Measurements from ENCODE around the gene ZSCAN26.
A peak's percentile ranks its signal among the peaks of the same experiment; 100 is the strongest.

The ZSCAN26 gene

GRCh38 chr6:28224131-28225055, 42.5 kb upstream of the ZSCAN26 start:
- no peak for TF ChIP-seq HDGF (IDR thresholded peaks at IDR 0.05; ENCODE audit: borderline replicate concordance)
- DNase-seq (ENCODE audit: extremely low spot score): no peak
- ChIA-PET POLR2A (interaction anchor here (1.4 to 3.5 kb wide), 3 partner anchors 28 to 83 kb away, joined by 4 to 13 read pairs (median 9); partner anchors contain the start of genes ZKSCAN4 and ZKSCAN8), CTCF (interaction anchor here (1.4 kb wide), 1 partner anchor 132 kb away, joined by 3 read pairs; no protein-coding TSS in a partner anchor)

- TF ChIP-seq FOXK2 (IDR thresholded peaks at IDR 0.05): no peak
- no peak for TF ChIP-seq SP1 (IDR thresholded peaks at IDR 0.05)
- no peak for TF ChIP-seq SUZ12 (IDR thresholded peaks at IDR 0.05)
- peak; percentile 63 for TF ChIP-seq ELF4 (IDR thresholded peaks at IDR 0.05)
- TF ChIP-seq ARNT (IDR thresholded peaks at IDR 0.05): peak; percentile 68; the same call in 1 of the 2 replicates
- TF ChIP-seq HDGF (IDR thresholded peaks at IDR 0.05; ENCODE audit: borderline replicate concordance): no peak
- TF ChIP-seq LEF1 (IDR thresholded peaks at IDR 0.05; ENCODE audit: borderline replicate concordance): no peak
- peak; percentile 83 for TF ChIP-seq NFRKB (IDR thresholded peaks at IDR 0.05)
- peak; percentile 44 for TF ChIP-seq L3MBTL2 (conservative IDR thresholded peaks at IDR 0.05)
- TF ChIP-seq CTBP1 (IDR thresholded peaks at IDR 0.05; ENCODE audit: borderline replicate concordance): peak; percentile 56; the same call in 1 of the 2 replicates
- ChIA-PET POLR2A (interaction anchor here (0.6 to 3.5 kb wide), 6 partner anchors 23 to 110 kb away, joined by 3 to 13 read pairs (median 4); partner anchors contain the start of genes PGBD1, ZKSCAN4 and ZKSCAN8), CTCF (no interaction called here)
- peak; percentile 81 for DNase-seq (ENCODE audit: extremely low spot score)
Observed at GRCh38 chr6:28225056-28225834, 41.7 kb upstream of the ZSCAN26 start, which contains the start of gene ZSCAN9. TSS of gene ZSCAN9 (plus strand) at chr6:28225275. CDS start at chr6:28227085, 1,810 bp downstream.

GRCh38 chr6:28226460-28226859, 40.5 kb upstream of the ZSCAN26 start:
- POLR2A ChIA-PET: interaction anchor here (1.1 to 3.5 kb wide), 6 partner anchors 7 to 108 kb away, joined by 3 to 13 read pairs (median 5); partner anchors contain the start of genes PGBD1, ZKSCAN4 and ZKSCAN8
- CTCF ChIA-PET: no interaction called here
- DNase-seq (ENCODE audit: extremely low spot score): no peak
- no peak for TF ChIP-seq SUZ12 (IDR thresholded peaks at IDR 0.05)
- no peak for TF ChIP-seq FOXA1 (IDR thresholded peaks at IDR 0.05)
- TF ChIP-seq ELF4 (IDR thresholded peaks at IDR 0.05): no peak
- TF ChIP-seq TARDBP (IDR thresholded peaks at IDR 0.05): no peak
- TF ChIP-seq CTBP1 (IDR thresholded peaks at IDR 0.05; ENCODE audit: borderline replicate concordance): no peak
- no peak for TF ChIP-seq NFRKB (IDR thresholded peaks at IDR 0.05)
- TF ChIP-seq FOXM1 (IDR thresholded peaks at IDR 0.05; ENCODE audit: borderline replicate concordance): no peak
- TF ChIP-seq LEF1 (IDR thresholded peaks at IDR 0.05; ENCODE audit: borderline replicate concordance): no peak
- TF ChIP-seq PKNOX1 (IDR thresholded peaks at IDR 0.05): no peak
- TF ChIP-seq ARNT (IDR thresholded peaks at IDR 0.05): no peak
- TF ChIP-seq FOXK2 (IDR thresholded peaks at IDR 0.05): no peak
- no peak for TF ChIP-seq BHLHE40 (IDR thresholded peaks at IDR 0.05; ENCODE audit: borderline replicate concordance)

DNA sequence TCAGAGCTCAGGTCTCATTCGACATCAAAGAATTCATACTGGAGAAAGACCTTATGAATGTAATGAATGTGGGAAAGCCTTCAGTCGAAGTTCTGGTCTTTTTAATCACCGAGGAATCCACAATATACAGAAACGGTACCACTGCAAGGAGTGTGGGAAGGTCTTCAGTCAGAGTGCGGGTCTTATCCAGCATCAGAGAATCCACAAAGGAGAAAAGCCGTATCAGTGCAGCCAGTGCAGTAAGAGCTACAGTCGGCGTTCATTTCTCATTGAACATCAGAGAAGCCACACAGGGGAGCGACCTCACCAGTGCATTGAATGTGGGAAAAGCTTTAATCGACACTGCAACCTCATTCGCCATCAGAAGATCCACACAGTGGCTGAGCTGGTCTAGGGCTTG, 34.2 kb upstream of the ZSCAN26 start:
- no peak for DNase-seq (ENCODE audit: extremely low spot score)
- ChIA-PET CTCF (interaction anchor here (0.7 kb wide), 1 partner anchor 281 kb away, joined by 3 read pairs; no protein-coding TSS in a partner anchor), POLR2A (interaction anchor here (1.5 kb wide), 1 partner anchor 91 kb away, joined by 3 read pairs; the partner anchor contains the start of gene ZKSCAN8)
- TF ChIP-seq FOXA1 (IDR thresholded peaks at IDR 0.05) (no peak), TARDBP (IDR thresholded peaks at IDR 0.05) (no peak), ZNF384 (IDR thresholded peaks at IDR 0.05) (no peak), HDGF (IDR thresholded peaks at IDR 0.05; ENCODE audit: borderline replicate concordance) (no peak), SP1 (IDR thresholded peaks at IDR 0.05) (no peak), FOXK2 (IDR thresholded peaks at IDR 0.05) (no peak), PKNOX1 (IDR thresholded peaks at IDR 0.05) (no peak), BHLHE40 (IDR thresholded peaks at IDR 0.05; ENCODE audit: borderline replicate concordance) (no peak), CTBP1 (IDR thresholded peaks at IDR 0.05; ENCODE audit: borderline replicate concordance) (no peak), ARNT (IDR thresholded peaks at IDR 0.05) (no peak), FOXM1 (IDR thresholded peaks at IDR 0.05; ENCODE audit: borderline replicate concordance) (no peak), NFRKB (IDR thresholded peaks at IDR 0.05) (no peak), L3MBTL2 (conservative IDR thresholded peaks at IDR 0.05) (no peak), ELF4 (IDR thresholded peaks at IDR 0.05) (no peak)

DNA sequence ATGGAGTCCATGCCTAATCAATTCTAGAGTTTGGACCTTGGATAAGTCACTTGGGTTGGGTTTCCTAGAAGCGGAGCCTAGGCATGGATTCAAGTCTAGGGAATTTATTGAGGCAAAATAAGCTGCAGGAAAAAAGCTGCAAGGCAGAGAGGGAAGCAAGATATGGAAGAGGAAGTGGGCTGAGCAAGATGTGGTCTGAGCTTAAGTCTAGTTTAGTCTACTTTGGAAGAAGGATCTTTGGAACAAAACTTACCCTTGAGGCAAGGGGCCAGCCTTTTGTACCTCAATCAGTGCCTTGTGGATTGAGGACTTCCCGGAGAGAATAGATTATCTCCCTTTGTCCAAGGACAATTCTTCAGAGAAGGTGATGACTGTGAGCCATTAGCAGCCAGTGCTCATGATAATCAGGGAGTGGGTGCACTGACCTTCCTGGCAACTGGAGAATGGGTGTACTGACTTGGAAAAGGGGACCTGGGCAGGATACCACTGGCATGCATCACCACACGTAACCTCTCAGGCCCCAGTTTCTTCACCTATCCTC, 31.0 kb upstream of the ZSCAN26 start:
- CTCF ChIA-PET: no interaction called here
- TF ChIP-seq ARNT (IDR thresholded peaks at IDR 0.05) (no peak), BHLHE40 (IDR thresholded peaks at IDR 0.05; ENCODE audit: borderline replicate concordance) (no peak), L3MBTL2 (conservative IDR thresholded peaks at IDR 0.05) (no peak), SUZ12 (IDR thresholded peaks at IDR 0.05) (no peak), TARDBP (IDR thresholded peaks at IDR 0.05) (no peak)
- DNase-seq (ENCODE audit: extremely low spot score): no peak
- POLR2A ChIA-PET: no interaction called here

GRCh38 chr6:28239636-28240035, 27.3 kb upstream of the ZSCAN26 start:
- ChIA-PET POLR2A (interaction anchor here (1.0 kb wide), 1 partner anchor 96 kb away, joined by 3 read pairs; no protein-coding TSS in a partner anchor), CTCF (no interaction called here)
- DNase-seq (ENCODE audit: extremely low spot score): no peak
- TF ChIP-seq FOXK2 (IDR thresholded peaks at IDR 0.05) (no peak), BHLHE40 (IDR thresholded peaks at IDR 0.05; ENCODE audit: borderline replicate concordance) (no peak), FOXM1 (IDR thresholded peaks at IDR 0.05; ENCODE audit: borderline replicate concordance) (no peak), PKNOX1 (IDR thresholded peaks at IDR 0.05) (no peak), FOXA1 (IDR thresholded peaks at IDR 0.05) (no peak), ZNF384 (IDR thresholded peaks at IDR 0.05) (no peak), SP1 (IDR thresholded peaks at IDR 0.05) (no peak), ELF4 (IDR thresholded peaks at IDR 0.05) (no peak)

Measured in HEK293T (cell line).